Bronchial epithelial cell (primary cell): ENCODE measurements around the gene ACSL6. TPM values are rescaled to one million over a fixed set of nuclear protein-coding genes. Genes with fewer than 3 reads are reported as not detected.

Source experiments
- DNase-seq: peaks from one replicate; pipeline ENCODE4 v3.0.0-alpha.2; 2010; ENCODE audit warnings: low read depth
- FAIRE-seq: peaks from 2 replicates; lab custom pipeline; 2011; peaks lifted over from hg19 to GRCh38; lab: Jason Lieb, UNC
- H3K27me3 ChIP-seq: 2 replicates; pipeline ENCODE4 v1.5.1; 2011; ENCODE audit warnings: low read length; ENCODE audit not compliant: control insufficient read depth, insufficient read depth
- H3K36me3 ChIP-seq: 2 replicates; pipeline ENCODE4 v1.5.1; 2011; ENCODE audit warnings: low read length; ENCODE audit not compliant: control insufficient read depth, insufficient read depth
- H3K4me3 ChIP-seq: 2 replicates; pipeline ENCODE4 v1.5.1; 2011; ENCODE audit warnings: mild to moderate bottlenecking, low read depth, low read length, control low read depth
- total RNA-seq: library from RNA; depleted of rRNA; stranded (reverse); fragments of >200 nt; gene quantifications from 2 replicates; pipeline ENCODE4 v1.2.1, GENCODE V29; 2014
- TF ChIP-seq, protein P1 (sequence below): IDR thresholded peaks from 2 replicates; pipeline ENCODE4 v1.5.1; 2011; ENCODE audit warnings: mild to moderate bottlenecking, moderate library complexity, low read length, control low read depth, inconsistent platforms; ENCODE audit not compliant: insufficient read depth, severe bottlenecking

The ACSL6 gene
- total RNA-seq, 1 donor from 2014 or later: 0.26 TPM

- Histone ChIP-seq H3K4me3 (no peak overlapping the region), H3K27me3 (no peaks in the 10 kb centered on the region), H3K36me3 (no peaks in the 10 kb centered on the region)
- TF ChIP-seq, protein P1, sequence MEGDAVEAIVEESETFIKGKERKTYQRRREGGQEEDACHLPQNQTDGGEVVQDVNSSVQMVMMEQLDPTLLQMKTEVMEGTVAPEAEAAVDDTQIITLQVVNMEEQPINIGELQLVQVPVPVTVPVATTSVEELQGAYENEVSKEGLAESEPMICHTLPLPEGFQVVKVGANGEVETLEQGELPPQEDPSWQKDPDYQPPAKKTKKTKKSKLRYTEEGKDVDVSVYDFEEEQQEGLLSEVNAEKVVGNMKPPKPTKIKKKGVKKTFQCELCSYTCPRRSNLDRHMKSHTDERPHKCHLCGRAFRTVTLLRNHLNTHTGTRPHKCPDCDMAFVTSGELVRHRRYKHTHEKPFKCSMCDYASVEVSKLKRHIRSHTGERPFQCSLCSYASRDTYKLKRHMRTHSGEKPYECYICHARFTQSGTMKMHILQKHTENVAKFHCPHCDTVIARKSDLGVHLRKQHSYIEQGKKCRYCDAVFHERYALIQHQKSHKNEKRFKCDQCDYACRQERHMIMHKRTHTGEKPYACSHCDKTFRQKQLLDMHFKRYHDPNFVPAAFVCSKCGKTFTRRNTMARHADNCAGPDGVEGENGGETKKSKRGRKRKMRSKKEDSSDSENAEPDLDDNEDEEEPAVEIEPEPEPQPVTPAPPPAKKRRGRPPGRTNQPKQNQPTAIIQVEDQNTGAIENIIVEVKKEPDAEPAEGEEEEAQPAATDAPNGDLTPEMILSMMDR: no peak
- FAIRE-seq (no peak), DNase-seq (no peak)
Measured at GRCh38 chr5:132050136-132050535, 38.7 kb upstream of the ACSL6 start.

- Histone ChIP-seq H3K4me3 (no peak overlapping the region), H3K27me3 (no peaks in the 10 kb centered on the region), H3K36me3 (no peaks in the 10 kb centered on the region)
- no peak for FAIRE-seq
- no peak for DNase-seq
- TF ChIP-seq, protein P1: no peak
Measured at GRCh38 chr5:132049559-132049958, 38.1 kb upstream of the ACSL6 start.

DNA sequence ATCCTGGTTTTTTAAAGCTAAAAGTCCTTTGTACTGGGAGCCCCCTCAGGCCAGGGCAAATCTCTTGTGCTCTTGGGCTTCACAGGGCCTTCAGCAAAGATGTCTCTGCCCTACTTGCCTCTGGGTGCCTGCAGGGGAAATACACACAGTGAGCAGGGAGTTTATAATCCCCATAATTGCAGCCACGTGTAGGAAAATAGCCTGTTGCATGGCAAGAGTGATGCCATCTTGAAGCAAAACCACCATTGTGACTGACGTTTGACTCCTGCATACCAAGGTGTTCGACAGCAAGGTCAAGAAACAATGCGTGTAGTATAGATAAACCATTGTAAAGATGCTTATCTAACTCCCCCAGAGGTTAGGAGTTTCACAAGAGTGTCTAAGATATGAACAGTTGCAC lies 37.6 kb upstream of the ACSL6 start:
- H3K4me3 ChIP-seq: no peak overlapping the region
- H3K36me3 ChIP-seq: no peaks in the 10 kb centered on the region
- no peak for DNase-seq
- TF ChIP-seq, protein P1: no peak
- no peaks in the 10 kb centered on the region for H3K27me3 ChIP-seq
- no peak for FAIRE-seq

DNA sequence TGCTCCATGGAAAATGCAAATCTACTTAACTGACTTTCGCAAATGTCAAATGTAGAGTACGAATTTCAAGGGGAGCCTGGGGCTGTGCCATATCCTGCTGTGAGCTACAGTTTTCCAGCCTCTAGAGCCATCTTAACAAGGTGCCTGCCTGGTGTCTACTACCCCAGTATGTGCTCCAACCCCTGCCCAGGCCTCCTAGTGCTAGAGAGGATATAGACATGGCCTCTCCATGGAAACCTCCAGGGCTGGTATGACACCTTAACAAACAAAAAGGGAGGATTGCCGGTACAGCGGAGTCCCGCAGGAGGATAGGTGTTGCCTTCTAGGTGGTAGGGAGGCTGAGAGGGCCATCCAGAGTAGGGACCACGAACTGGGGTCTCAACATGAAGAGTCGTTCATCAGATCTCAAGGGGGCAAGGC lies 35.4 kb upstream of the ACSL6 start:
- DNase-seq (no peak), FAIRE-seq (no peak)
- Histone ChIP-seq H3K27me3 (no peaks in the 10 kb centered on the region), H3K4me3 (no peak overlapping the region), H3K36me3 (no peaks in the 10 kb centered on the region)
- TF ChIP-seq, protein P1: no peak

GRCh38 chr5:132044207-132044606 lies 32.7 kb upstream of the ACSL6 start:
- DNase-seq (no peak), FAIRE-seq (no peak)
- no peak overlapping the region for H3K4me3 ChIP-seq
- no peaks in the 10 kb centered on the region for H3K36me3 ChIP-seq
- TF ChIP-seq, protein P1: no peak
- H3K27me3 ChIP-seq: no peaks in the 10 kb centered on the region

- TF ChIP-seq, protein P1: no peak
- DNase-seq: no peak
- no peak overlapping the region for H3K4me3 ChIP-seq
- no peaks in the 10 kb centered on the region for H3K27me3 ChIP-seq
- H3K36me3 ChIP-seq: no peaks in the 10 kb centered on the region
- FAIRE-seq: no peak
Measured at GRCh38 chr5:132037353-132037752, 25.9 kb upstream of the ACSL6 start.
